DMS114 treated with DMSO at 0.1 percent for 48 hours (cell line): Measurements from ENCODE around the gene GPR180.
"Not testable (repeated sequence)": the region's sequence is repeated elsewhere in the genome, so short reads cannot be mapped to it uniquely, and the experiment has no call there.

ENCODE experiments used
- DNase-seq: peaks from one replicate; lab custom pipeline; 2025; ENCODE audit not compliant: unreplicated experiment; lab: John Stamatoyannopoulos, UW

GPR180 gene

DNA sequence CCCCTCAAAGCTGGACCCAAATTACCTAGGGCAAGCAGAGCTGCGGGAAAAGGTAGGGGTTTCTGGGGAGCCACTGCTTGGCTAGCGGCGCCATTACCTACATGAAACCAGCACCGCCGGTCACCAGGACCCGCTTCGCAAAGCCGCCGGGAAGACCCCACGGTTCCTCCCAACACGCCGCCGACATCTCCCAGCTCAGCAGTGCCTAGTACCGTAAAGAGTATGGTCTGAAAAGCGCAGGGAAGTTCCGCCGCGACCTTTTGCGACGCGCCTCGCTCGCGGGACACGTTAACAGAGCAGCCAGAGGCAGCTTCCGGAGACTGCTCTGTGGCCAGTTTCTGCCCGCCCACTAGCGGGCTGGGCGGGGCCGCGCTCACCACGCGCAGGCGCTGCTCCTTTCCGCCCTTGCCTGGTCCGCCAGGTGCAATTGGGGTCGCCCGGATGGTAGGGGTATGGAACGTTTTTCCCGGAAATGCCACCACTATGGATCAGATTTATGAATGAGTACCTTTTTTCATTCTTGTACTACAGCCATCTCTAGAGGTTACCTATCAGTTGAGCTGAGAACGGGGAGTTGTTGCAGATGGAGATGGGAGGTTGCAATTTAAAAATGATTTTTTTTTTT lies 5.6 kb upstream of the GPR180 start, which contains the start of gene TGDS:
TSS of gene TGDS (minus strand) at position 203 of the 625 bp plus-strand sequence. CDS start at position 187, 16 bp downstream.
- peak; percentile 73 for DNase-seq

DNA sequence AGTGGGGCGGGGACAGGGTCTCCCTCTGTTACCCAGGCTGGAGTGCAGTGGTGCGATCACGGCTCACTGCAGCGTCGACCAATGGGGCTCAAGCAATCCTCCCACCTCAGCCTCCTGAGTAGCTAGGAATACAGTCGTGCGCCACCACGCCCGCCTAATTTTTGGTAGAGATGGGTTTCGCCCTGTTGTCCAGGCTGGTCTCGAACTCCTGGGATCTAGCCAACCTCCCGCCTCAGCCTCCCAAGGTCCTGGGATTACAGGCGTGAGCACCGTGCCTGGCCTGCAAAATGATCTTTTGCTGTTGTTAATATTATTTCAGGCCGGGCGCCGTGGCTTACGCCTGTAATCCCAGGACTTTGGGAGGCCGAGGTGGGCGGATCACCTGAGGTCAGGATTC lies 5.1 kb upstream of the GPR180 start:
- DNase-seq: no peak

DNA sequence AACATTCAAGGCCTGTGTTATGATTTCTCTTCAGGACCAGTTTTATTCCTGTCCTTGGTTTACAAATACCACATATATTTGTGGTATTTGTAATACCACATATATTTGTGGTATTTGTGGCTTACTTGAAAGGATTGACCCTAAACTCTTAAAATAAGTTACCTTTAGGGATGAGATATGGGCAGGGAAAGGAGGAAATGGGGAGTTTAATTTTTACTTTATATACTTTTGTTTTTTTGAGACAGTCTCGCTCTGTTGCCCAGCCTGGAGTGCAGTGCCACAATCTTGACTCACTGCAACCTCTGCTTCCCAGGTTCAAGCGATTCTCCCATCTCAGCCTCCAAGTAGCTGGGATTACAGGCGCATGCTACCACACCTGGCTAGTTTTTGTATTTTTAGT lies 3.4 kb upstream of the GPR180 start:
- DNase-seq: no peak

DNA sequence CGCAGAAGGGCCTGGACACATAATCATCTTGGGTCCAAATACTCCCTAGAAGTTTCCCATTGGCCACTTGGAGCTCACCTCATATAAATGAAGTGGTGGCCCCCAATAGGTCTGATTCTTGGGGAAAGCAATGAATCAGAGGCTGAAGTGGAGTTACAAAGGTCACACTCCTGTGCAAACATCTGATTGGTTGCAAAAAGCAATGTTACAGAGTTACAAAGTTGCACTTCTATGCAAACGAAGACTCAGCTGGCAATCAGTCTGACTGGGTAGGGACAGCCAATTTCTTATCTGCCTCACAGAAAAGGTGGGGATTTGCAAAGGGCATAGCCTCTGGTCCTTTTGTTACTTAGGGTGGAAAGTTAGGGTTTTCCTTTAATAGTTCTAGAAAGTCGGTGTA lies 1.8 kb upstream of the GPR180 start:
- no peak for DNase-seq

DNA sequence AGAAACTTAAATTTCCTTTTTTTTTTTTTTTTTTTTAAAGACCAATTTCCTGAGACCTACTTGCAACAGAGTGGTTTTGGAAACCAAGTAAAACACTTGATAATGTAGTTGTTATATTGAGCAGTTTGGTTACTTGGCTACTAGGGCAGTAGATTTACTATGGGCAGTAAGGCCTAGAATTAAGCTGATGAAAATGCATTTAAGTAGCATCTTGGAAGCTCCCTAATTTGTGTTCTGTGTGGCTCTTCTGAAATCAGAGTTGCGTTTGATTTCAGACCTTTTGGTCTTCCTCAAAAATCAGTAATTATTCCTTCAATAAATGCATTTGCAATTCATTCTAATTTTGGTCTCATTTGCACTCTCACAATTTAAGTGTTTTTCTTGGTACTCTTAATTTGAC lies 810 bp downstream of the GPR180 start:
- DNase-seq: no peak

DNA sequence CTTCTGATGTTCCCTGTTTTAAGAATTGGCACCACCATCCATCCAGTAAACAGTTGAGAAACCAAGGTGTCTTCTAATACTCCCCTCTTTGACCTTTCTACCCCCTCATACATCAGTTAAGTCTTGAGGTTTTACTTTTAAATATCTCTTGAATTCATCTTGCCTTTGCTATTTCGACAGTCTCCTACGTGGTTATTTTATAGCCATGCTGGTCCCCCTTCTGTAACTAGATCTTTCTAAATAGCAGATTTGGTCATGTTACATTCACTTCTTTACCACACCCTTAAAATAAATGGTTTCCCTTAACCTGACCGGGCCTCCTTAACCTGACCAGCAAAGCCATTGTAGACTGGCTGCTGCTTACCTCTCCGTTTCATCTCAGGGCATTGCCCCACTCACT lies 5.4 kb downstream of the GPR180 start:
- no peak for DNase-seq

DNA sequence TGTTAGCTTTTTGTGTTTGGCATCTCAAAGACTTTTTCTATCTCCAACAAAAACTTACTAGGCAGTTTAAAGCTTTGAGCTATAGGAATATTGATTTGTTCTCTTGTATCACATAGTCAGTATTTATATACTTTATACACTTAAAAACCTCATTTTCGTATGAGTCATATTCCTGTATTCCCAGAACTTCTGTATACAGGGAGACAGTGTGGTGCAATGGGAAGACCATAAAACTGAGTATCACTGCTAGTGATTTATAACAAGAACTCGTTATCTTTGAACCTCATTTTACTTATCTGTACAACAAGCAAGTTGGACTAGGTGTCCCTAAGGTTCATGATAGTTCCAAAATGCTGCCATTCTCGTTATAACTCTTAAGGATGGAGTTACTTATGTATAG lies 6.3 kb downstream of the GPR180 start:
- no peak for DNase-seq

DNA sequence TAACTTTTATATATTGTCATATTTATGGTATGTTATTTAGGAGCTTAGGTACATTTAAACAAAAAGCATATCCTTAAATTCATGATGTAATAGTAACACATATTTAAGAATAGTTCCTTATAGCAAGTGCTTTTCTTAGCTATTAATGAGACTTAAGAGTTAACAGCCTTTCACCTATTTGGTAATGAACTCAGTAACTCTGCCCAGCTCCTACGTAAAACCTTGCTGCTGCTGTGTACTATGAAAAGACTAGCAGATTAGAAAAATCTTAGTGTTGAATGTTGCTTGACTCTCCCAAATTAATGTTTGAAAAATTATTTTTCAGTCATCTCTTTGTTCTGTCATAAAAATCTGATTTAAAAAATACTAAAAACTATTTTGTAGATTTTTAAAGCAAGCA lies 6.9 kb downstream of the GPR180 start:
- no peak for DNase-seq

DNA sequence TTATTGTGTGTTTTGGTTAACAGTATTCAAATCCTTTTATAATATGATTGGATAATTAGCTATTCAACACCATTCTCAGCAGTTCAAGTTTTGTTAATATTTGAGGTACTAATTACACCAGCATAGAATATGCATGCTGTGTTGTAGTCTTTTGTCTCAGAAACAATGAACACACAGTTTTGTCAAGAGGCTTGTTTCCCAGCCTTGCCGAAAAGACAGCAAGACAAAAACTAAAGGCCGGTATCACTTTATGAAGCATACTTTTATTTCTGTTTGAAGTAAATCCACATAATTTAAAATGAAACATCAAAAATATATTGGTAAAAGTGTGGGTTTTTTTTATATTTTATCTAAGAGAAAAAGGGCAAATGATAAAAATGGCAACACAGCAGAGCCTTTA lies 7.5 kb downstream of the GPR180 start:
- DNase-seq: no peak

DNA sequence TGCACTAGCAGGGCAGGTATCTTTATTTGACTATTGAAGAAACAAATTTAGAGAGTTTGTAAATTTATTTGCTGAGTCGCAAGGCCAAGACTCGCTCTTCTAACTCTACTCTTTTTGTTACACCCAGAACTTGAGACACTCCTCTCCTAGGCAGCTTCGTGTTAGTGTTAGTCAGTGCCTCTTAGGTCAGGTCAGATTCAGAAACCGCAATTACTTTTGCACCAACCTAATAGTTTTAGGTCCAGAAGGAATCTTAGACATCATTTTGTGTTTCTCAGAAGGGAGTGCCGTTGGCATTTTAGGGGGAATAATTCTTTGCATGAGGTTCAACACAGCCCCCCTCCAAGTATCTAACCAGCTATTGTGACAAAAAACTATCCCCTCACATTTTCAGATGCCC lies 8.8 kb downstream of the GPR180 start:
- no peak for DNase-seq

DNA sequence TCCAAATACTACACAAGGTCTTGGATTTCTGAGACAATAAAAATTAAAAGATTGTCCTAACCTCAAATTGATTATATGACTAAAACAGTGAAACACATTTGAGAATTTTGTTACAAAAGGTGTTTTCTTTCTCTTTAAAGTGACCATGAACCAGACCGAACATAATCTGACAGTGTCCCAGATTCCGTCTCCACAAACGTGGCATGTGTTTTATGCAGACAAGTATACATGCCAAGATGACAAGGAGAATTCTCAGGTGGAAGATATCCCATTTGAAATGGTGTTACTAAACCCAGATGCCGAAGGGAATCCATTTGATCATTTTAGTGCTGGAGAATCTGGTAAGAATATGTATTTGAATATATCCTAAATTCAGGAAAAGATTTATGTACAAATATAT lies 10.4 kb downstream of the GPR180 start:
- DNase-seq: no peak

DNA sequence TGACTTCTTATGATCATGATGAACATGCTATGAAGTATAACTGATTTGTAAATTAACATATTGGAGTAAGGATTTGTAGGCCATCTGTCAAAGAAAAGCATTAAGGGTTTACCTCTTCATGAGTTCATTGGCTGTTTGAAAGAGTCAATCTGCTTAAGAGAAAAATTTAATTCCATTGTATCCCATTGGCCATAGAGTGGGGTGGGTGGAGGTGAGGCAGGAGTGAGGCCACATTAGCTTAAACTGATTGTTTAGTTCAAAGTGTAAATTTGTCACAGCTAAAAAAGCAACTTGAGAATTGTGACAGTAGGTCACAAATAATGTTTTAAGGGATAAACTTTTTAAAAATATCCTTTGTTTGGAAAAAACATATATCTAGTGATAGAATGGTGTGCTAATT lies 11.4 kb downstream of the GPR180 start:
- DNase-seq: no peak

DNA sequence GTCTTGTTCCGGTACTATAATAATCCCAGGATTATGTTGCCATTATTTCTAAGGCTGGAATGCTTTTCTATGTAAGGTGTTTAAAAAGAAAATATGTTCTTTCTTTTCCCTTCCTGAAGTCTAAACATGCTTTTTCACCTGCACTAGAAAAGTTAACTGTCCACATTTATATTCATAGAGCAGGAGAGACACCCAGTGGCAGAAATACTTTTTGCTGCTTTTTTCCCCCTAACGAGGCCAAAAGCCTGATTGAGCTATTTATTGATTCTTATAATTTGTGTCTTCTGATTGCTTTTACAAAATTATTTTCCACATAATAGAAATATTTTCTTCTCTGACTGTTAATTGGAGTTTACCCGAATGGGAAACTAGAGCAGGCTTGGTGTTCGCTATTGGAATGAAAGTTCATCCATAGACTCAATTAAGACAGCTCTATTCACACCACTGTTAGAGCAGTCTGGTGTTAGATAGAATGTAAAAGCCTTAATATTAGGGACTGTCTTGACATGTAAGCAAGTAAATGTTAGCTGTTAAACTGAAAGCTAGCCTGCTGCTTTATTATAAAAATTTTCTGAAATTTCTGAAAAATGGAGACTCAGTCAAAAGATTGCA lies 15.8 kb downstream of the GPR180 start:
- peak; percentile 9 for DNase-seq

DNA sequence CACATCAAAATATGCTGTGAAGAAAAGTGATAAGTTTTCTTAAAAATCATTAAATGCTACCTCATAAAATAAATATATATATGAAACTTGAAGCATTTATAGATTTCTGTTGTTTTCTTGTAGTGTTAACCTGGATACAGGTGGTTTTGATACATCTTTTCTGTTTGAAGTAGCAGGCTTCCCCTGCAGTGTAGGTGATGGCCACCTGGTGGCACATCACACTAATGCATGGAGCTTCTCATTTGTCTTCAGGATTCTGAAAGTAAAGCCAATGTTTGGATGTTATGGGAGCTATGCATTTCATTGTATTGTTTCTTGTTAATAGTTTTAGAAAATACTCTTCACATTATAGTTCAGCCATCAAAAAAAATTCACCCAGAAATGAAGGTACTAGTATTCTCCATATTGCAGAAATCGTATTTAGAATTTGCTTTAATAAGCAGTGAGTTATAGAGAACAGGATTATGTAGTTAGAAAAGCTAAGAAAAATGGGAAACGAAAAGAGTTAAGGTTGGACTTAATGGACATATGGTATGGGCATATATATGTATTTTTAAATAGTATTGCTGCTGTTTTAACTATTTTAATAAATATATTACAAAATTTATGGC lies 18.7 kb downstream of the GPR180 start:
- DNase-seq: no peak

DNA sequence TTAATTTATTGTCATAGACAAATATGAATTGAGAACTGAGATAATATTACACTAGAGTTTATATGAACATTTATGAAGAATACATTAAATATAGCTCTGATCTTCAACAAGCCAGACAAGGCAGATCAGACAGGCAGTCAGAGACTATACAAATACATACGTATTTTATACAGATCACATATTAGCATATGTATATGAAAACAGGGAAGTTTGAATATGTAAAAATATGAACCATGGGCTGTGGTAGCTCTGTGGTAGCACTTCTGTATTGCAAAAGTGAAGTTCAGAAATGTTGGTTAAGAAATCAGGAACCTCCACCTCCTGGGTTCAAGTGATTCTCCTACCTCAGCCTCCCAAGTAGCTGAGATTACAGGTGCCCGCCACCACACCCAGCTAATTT lies 20.7 kb downstream of the GPR180 start:
- DNase-seq: no peak

DNA sequence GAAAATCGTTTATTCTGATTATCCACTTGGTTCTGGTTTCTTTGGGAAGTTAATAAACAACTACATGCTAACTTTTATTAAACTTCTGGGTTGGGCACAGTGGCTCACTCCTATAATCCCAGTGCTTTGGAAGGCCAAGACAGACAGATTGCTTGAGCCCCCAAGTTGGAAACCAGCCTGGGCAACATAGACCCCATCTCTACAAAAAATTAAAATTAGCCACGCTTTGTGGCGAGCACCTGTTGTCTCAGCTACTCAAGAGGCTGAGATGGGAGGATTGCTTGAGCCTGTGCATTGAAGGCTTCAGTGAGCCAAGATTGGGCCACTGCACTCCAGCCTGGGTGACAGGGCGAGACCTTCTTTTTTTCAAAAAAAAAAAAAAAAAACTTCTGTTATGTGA lies 21.7 kb downstream of the GPR180 start:
- DNase-seq: no peak

DNA sequence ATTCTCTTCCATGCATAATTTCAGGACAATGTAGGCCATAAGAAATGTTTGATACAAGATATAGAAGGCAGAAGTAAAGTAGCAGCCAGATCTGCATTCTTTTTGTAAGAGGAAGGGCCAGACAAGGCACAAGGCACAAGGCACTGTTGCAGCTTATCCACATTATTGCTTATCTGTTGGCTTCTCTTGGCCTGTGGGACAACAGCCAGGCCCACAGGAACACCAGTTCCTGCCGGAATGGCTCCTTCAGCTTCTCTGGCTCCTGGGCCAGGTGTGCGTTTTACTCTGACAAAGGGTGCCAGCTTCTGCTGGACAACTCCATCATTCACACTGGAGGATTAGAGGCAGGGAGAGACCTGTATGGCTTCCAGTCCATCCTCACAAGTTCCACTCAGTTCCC lies 29.2 kb downstream of the GPR180 start:
- DNase-seq: no peak

DNA sequence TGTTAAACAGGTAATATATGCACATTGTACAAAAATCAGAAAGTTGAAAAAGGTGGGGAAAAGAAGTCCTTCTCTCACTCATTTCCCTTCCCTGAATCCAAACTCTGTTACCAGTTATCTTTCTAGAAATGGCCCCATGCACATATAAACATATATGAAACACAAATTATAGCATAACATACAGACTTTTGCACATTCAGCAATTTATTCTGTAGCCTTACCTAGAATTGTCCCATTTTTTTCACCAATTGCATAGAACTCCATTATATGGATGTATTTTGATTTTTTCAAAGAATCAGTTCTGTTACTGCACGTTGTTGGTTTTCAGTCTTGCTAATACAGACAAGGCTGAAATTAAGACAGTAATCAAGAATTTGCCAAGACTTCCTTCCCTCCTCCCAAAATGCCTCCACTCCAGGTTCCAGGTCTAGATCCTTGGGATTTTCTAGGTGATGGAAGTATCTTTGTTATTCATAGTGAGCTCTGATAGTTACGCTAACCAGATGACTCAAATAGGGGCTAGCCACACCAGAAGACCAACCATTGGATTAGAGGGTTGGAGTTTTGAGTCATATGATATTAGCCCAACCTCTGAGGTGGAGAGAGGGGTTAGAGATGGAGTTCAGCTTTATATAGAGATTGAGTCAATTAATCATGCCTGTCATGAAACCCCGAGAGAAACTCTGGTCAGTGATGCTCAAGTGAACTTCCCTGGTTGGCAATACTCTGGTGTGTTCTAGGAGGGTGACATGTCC lies 30.7 kb downstream of the GPR180 start:
- no peak for DNase-seq

DNA sequence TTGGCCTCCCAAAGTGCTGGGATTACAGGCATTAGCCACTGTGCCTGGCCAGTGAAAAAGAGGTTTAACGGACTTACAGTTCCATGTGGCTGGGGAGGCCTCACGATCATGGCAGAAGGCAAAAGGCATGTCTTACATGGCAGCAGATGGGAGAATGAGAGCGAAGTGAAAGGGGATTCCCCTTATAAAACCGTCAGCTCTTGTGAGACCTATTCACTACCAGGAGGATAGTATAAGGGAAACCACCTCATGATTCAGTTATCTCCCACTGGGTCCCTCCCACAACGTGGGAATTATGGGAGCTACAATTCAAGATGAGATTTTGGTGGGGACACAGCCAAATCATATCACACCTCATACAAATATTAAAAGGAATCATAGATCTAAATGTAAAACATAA lies 34.4 kb downstream of the GPR180 start:
- not testable (repeated sequence) for DNase-seq

DNA sequence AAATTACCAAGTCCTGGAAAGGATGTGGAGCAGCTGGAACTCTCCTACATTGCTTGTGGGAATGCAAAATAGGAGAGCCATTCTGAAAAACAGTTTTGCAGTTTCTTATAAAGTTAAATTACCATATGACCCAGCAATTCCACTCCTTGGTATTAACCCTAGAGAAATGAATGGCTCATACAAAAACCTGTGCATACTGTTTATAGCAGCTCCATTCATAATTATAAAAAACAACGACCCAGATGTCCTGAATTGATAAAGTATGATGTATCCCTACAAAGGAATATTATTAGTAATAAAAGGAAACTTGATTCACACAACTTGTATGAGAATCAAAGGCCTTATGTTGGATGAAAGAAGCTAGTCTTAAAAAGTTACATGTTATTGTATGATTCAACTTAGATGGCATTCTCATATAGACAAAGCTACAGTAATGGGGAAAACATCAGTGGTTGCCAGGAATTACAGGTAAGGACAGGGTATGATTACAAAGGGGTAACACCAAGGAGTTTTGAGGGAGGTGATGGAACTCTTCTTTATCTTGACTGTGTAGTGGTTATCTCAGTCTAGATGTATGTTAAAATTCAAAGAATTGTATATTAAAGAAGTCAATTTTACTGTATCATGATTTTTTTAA lies 35.4 kb downstream of the GPR180 start:
- DNase-seq: no peak

DNA sequence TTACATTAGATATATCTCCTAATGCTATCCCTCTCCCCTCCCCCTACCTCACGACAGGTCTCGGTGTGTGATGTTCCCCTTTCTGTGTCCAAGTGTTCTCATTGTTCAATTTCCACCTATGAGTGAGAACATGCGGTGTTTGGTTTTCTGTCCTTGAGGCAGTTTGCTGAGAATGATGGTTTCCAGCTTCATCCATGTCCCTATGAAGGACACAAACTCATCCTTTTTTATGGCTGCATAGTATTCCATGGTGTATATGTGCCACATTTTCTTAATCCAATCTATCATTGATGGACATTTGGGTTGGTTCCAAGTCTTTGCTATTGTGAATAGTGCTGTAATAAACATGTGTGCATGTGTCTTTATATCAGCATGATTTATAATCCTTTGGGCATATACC lies 36.0 kb downstream of the GPR180 start:
- DNase-seq: not testable (repeated sequence)

DNA sequence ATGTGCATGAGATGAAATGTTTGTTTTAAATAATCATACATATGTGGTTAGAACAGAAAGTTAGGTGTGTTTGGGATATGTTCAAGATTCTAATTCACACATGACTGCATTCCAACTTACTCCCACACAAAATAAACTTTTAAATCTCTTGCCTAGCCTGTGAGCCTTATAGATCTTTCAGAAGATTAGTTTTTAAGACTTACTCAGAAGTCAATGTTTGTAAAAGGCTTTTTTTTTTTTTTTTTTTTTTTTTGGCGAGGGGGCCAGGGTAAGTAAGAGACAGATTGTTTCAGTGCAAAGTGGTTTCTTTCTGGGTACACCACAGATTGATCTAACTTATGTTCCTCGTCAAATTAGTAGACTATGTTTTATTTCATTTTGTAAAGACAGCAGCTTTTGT lies 39.1 kb downstream of the GPR180 start:
- no peak for DNase-seq
